Epidermal melanocyte (primary cell): ENCODE results near the gene RDH12.
"Not testable (repeated sequence)": the region's sequence is repeated elsewhere in the genome, so short reads cannot be mapped to it uniquely, and the experiment has no call there.

Source experiments
- DNase-seq: peaks from one replicate; pipeline ENCODE4 v3.0.0; 2011; ENCODE audit warnings: low spot score; ENCODE audit not compliant: insufficient read length

Gene RDH12

DNA sequence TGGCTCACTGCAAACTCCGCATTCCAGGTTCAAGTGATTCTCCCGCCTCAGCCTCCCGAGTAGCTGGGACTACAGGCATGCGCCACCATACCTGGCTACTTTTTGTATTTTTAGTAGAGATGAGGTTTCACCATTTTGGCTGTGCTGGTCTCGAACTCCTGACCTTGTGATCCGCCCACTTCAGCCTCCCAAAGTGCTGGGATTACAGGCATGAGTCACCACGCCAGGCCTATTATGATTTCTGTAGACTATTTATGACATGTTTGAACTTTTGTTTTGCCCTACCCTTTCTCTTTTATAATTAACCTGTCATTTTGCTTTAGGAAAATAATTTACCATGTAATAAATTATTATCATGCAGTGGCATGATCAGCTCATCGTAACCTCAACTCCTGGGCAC is at the start of gene RDH12:
TSS of gene RDH12 (plus strand) at position 395 of the 400 bp plus-strand sequence. CDS start 20,757 bp downstream, outside the sequence.
- not testable (repeated sequence) for DNase-seq

- no peak for DNase-seq
Measured at GRCh38 chr14:67652189-67652588, 49.5 kb upstream of the RDH12 start.

GRCh38 chr14:67653651-67654280 is 47.9 kb upstream of the RDH12 start:
- DNase-seq = no peak

DNA sequence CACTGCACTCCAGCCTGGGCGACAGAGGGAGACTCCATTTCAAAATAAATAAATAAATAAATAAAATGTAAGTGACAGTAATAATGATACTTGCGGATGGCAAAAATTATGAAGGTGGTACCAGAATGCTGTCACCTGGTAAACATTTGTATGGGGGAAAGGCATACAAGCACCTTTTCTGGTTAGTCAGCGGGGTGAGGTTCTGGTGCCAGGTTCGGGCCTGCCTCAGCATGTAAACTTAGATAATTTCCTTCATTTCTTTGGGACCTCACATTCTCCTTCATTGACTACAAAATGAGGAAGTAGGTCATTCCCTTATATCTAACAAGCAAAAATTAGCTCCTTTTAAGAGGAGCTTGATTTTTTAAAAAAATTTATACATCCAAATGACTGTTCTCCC is 38.1 kb upstream of the RDH12 start:
- DNase-seq = no peak

DNA sequence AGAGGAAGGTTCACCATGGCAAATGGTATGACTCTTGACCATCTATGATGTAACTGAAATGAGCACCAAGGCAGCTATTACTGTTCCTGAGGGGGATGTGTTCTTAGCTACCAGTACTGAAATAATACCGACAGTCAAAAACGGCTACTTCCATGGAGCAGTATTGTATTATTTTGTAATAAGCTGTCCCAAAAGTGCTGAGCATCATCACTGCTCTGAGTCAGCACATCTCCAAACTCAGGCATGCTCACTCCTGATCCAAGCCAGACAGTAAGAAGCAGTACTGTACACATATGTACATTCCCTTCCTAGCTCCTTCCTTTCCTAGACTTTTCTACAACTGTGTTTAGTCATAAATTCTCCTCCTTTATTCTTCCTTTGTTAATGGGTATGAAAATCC is 35.8 kb upstream of the RDH12 start:
- DNase-seq = no peak

- DNase-seq = no peak
Measured at GRCh38 chr14:67666750-67667449, 34.8 kb upstream of the RDH12 start.

GRCh38 chr14:67668559-67668958 is 33.1 kb upstream of the RDH12 start:
- DNase-seq = no peak

GRCh38 chr14:67673451-67673850 is 28.2 kb upstream of the RDH12 start:
- no peak for DNase-seq

DNA sequence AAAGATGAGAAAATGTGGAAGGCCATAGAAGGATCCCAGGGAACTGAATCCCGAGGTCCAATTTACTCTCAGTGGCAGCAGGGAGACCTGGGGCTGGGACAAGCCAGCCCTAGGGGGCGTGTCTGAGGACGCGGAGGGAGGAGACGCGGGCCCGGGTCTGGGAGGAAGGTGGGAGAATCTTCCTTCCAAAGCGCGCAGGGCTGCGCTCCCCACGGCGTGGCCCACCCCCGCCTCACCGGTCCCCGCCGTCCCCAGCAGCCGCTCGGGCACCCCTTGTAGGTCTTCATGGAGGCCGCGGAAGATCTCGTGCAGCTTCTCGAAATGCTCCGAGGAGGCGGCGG is 27.6 kb upstream of the RDH12 start:
- peak; percentile 70 for DNase-seq

DNA sequence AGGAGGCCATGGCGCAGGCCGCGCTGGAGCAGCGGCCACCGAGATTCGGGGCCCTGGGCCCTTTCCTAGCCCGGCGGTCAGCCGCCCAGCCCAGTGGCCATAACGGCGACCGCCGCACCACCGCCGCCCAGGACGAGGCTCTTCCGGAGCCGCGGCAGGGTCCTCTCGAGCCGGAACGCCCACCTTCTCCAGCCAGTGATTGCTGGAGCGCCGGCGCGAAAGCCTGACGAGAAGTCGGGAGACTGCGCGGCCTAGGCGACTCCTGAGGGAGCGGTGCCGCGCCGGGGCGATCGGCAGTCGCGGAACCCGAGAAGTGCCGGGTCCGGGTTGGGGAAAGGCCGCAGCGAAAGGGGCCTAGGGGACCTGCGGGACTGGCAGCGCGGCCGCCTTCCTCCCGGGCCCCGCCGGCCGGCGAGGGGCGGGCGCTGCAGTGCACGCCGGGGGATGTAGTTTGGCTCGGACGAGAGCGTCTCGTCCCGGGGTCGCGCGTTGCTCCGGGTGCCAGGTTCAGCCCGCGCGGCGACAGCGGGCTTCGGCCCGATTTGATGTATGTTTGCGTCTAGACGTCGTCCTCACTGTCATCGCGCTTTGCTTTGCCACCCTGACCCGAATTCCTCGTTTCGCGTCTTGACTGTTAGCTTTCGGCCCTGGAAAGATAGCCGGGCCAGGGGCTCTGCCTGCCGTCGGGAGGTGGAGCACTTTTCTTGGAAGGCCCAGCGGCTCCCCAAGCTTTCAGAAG is 27.0 kb upstream of the RDH12 start, which contains the start of gene VTI1B:
TSS of gene VTI1B (minus strand) at position 153 of the 739 bp plus-strand sequence. CDS start at position 10, 143 bp downstream.
- peak; percentile 68 for DNase-seq

DNA sequence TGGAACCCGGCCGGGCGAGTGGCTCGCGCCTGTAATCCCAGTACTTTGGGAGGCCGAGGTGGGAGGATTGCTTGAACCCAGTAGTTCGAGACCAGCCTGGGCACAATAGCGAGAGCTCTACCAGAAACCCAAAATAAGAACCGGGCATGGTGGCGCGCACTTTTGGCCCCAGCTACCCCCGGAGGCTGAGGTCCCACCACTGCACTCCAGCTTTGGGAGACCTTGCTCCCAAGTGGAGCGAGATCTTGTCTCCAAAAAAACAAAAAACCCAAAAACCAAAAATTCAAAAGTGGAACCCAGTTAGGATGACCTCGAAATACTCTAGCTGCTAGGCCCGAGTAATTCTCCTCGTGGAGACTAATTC is 26.5 kb upstream of the RDH12 start:
- no peak for DNase-seq

GRCh38 chr14:67679006-67679405 is 22.7 kb upstream of the RDH12 start:
- DNase-seq = no peak

- no peak for DNase-seq
Measured at GRCh38 chr14:67680121-67680602, 21.5 kb upstream of the RDH12 start.

DNA sequence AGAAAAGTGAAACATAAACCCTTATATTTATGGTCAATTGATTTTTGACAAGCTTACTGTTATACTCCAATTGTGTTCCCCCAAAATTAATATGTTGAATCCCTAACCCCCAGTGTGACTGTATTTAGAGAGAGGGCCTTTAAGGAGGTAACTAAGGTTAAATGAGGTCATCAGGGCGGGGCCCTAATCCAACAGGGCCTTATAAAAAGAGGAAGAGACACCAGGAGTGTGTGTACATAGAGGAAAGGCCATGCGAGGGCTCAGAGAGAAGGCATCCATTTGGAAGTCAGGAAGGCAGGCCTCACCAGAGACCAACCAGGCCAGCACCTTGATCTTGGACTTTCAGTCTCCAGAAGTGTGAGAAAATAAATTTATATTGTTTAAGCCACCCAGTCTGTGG is 20.7 kb upstream of the RDH12 start:
- DNase-seq = no peak

- peak; percentile 31 for DNase-seq
Measured at GRCh38 chr14:67683842-67684241, 17.8 kb upstream of the RDH12 start.

GRCh38 chr14:67690011-67690410 is 11.7 kb upstream of the RDH12 start:
- DNase-seq = no peak

- peak; percentile 34 for DNase-seq
Measured at GRCh38 chr14:67694791-67695393, 6.8 kb upstream of the RDH12 start.

DNA sequence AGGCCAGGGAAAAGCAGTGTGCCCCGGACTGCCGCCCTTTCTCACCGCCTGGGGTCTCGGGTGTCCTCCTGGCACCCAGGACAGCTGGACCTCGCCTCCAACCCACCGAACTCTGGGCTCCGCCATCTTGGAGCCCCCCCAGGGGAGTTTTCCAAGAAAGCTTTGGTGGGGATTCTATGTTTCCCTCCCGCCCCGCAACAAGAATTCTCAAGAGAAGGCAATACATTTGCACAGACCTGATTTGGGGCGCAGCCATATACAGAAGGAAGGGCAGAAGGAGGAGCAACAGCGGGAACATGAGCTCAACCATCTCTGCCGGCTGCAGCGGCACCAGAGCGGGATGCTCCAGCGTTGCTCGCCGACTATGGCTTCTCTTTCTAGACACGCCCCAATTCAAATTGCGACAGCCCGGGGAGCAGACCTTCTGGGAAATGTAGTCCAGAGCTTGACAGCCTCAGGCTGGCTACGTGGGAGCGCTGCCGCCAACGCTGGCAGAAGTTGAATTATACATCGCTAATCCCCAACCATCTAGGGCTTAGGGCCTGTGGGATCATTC is 6.2 kb upstream of the RDH12 start, which contains the start of gene RDH11:
TSS of gene RDH11 (minus strand) at position 371 of the 556 bp plus-strand sequence. CDS start at position 310, 61 bp downstream.
- peak; percentile 91 for DNase-seq

DNA sequence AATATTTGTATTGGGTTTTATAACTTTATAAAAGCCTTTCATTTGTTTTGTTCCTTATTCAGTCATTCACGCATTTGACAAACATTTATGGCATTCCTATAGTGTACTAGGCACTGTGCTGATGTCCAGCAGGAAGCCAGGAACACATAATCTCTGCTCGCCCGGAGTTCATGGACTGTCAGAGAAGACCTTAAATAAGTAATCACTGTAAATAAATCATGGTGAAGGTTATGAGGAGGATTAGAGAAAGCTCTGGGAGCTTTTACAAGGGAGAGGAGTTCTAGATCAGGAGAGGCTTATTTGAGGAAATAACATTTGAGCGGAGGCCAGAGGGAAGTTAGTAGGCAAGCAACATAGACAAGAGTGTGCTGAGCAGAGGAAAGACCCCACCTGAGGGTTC is 4.7 kb upstream of the RDH12 start:
- DNase-seq = no peak

DNA sequence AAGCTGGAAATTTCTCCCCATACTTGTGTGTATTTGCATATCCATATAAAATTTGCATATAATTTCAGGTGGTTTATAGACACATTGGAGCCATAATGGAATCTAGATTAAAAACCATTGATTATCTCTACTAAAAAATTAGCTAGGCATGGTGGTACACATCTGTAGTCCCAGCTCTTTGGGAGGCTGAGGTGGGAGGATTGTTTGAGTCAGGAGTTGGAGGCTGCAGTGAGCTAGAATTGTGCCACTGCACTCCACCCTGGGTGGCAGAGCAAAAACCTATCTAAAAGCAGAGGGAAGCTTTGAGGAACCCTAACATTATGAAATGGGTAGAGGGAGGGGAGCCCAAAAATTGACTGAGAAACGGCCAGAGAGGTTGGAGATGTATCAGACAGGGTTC is 3.5 kb upstream of the RDH12 start:
- DNase-seq = no peak

DNA sequence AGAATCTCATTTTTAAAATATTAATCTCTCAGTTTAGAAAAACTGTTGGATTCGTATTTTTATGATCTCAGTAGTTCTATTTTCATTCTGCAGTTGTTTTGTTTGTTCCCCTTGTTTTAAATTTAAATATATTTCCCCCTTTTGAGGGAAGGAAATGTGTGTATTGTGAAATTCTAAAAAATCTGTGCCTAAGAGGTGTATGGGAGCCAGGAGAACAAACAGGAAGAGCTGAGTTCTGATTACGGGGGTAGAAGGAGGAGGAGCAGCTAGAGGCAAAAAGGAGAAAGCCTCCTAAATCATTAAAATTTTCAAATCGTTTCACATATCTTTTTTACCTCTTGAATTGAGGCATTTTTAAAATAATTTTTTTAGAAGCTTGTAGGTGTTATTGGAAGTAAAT is 2.3 kb downstream of the RDH12 start:
- DNase-seq = no peak
